Measurements from ENCODE around the gene C11orf91.
"Not testable (repeated sequence)": the region's sequence is repeated elsewhere in the genome, so short reads cannot be mapped to it uniquely, and the experiment has no call there.

Gene C11orf91

DNA sequence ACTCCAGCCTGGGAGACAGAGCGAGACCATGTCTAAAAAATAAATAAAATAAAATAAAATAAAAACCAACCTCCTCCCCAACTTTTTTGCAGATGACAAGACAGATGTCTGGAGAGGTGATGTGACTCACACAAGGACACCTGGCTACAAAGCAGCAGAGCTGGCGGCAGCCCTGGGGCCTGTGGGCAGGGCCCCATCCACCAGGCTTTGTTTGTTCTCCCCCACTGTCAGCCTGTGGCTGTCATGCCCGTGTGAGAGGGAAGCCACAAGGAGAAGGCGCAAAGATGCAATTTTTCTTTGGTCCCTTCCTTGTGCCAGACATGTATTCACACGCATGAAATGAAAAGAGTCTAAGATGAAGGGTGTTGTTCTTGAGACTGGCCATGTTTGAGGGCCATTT, 19.0 kb upstream of the C11orf91 start:
- H3K4me1 ChIP-seq (ENCODE audit: insufficient read depth, low read length), result peaks cover 4% of the 10 kb centered on the region; the same call in 1 of the 2 replicates

DNA sequence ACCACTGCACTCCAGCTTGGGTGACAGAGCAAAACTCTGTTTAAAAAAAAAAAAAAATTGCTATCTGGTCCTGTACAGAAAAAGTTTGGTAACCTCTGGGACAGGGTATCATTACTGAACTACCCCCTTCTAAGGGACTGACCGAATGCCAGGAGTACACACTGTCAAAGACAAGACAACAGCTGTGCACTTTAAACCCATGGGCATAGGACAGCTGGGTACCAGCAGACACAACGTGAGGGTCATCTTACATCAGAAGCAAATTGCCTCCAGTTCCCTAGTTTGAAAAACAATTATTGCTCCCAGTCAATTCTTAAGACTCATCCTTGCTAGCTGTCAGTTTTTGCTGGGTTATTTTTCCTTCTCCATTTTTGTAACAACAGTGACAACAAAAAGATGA, 17.8 kb upstream of the C11orf91 start:
- 92% methylated on average over 2 of the region's 2 CpGs for WGBS
- Histone ChIP-seq H3K4me3 (ENCODE audit: low read length) (no peak overlapping the region), H3K36me3 (ENCODE audit: insufficient read depth, low read length) (peaks cover 65% of the 10 kb centered on the region), H3K27ac (ENCODE audit: low read depth, low read length) (no peak overlapping the region), H3K9me3 (ENCODE audit: insufficient read depth, low read depth, low read length) (no peaks in the 10 kb centered on the region), H3K27me3 (ENCODE audit: insufficient read depth, low read length) (no peaks in the 10 kb centered on the region), H3K4me1 (ENCODE audit: insufficient read depth, low read length) (no peaks in the 10 kb centered on the region; the same call in 1 of the 2 replicates), H3K9ac (ENCODE audit: low read depth, low read length) (no peak overlapping the region)

More for the DNA sequence above, 19.0 kb upstream of the C11orf91 start:
- Histone ChIP-seq H3K4me3 (ENCODE audit: low read length) (no peak overlapping the region), H3K27me3 (ENCODE audit: insufficient read depth, low read length) (no peaks in the 10 kb centered on the region), H3K36me3 (ENCODE audit: insufficient read depth, low read length) (peaks cover 55% of the 10 kb centered on the region), H3K9ac (ENCODE audit: low read depth, low read length) (no peak overlapping the region), H3K27ac (ENCODE audit: low read depth, low read length) (no peak overlapping the region), H3K9me3 (ENCODE audit: insufficient read depth, low read depth, low read length) (no peaks in the 10 kb centered on the region)
- WGBS, result 93% methylated on average over 4 of the region's 5 CpGs

- no peak overlapping the region for H3K9ac ChIP-seq (ENCODE audit: low read depth, low read length)
- WGBS, result 91% methylated on average over 2 of the region's 2 CpGs
- H3K36me3 ChIP-seq (ENCODE audit: insufficient read depth, low read length), result peaks cover 63% of the 10 kb centered on the region
- H3K9me3 ChIP-seq (ENCODE audit: insufficient read depth, low read depth, low read length), result no peaks in the 10 kb centered on the region
- no peaks in the 10 kb centered on the region for H3K4me1 ChIP-seq (ENCODE audit: insufficient read depth, low read length)
- no peaks in the 10 kb centered on the region for H3K27me3 ChIP-seq (ENCODE audit: insufficient read depth, low read length)
- no peak overlapping the region for H3K27ac ChIP-seq (ENCODE audit: low read depth, low read length)
- H3K4me3 ChIP-seq (ENCODE audit: low read length), result no peak overlapping the region
These were observed 15.6 kb upstream of the C11orf91 start for GRCh38 chr11:33716243-33716642.

DNA sequence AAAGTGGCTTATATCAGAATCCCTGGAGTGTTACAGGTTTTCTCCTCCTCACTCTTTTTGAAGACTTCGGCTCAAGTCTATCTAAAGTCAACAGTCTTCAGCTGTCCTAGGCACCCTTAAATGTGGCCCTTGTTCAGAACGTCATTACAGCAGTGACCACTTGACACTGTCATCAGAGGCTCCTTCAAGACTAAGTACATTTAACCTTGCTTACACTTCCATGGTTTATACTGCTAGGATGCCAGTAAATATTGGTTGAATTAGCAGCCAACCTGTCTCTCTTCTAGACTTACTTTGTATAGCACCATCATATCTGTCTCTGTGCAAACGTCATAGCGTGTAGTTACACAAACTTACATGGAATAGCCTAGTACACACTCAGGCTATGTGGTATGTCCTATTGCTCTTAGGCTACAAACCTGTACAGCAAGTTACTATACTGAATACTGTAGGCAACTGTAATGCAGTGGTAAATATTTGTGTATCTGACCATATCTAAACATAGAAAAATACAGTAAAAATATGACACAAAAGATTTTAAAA, 13.3 kb upstream of the C11orf91 start:
- Histone ChIP-seq H3K27ac (ENCODE audit: low read depth, low read length) (no peak overlapping the region), H3K36me3 (ENCODE audit: insufficient read depth, low read length) (peaks cover 65% of the 10 kb centered on the region), H3K27me3 (ENCODE audit: insufficient read depth, low read length) (no peaks in the 10 kb centered on the region), H3K9me3 (ENCODE audit: insufficient read depth, low read depth, low read length) (no peaks in the 10 kb centered on the region), H3K4me3 (ENCODE audit: low read length) (no peak overlapping the region), H3K4me1 (ENCODE audit: insufficient read depth, low read length) (no peaks in the 10 kb centered on the region), H3K9ac (ENCODE audit: low read depth, low read length) (no peak overlapping the region)
- 92% methylated on average over 4 of the region's 4 CpGs for WGBS

DNA sequence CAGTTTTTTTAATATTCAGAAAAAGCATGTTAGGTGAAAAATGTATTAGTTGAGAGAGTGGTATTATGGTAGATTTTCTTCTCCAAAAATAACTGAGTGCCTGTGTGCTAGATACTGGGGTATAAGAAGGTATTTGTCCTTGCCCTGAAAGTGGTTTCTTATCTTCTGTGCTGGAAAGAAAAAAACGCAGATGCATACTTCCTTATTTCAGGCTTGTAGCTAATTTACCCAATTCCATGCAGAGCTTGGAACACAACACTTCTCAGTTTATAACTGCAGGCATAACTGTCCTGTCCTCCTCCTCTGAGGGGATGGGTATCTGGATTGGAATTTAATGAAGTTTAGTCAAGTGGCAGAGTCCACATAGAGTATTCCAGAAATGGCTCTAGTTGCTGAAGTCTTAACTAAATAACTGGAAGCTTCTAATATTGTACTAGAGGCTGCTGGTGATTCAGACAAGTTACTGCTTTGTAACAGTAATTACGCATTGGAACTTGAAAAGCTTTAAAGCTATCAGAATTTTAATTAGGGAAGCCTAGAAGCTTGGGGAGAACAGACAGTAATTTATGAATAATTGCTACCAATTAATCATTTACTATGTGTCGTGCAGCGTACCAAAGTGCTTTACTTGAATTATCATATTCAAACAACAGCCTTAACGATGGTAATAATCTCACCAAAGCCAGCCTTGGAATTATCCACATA, 12.7 kb upstream of the C11orf91 start:
- Histone ChIP-seq H3K36me3 (ENCODE audit: insufficient read depth, low read length) (peaks cover 66% of the 10 kb centered on the region), H3K27ac (ENCODE audit: low read depth, low read length) (no peak overlapping the region), H3K4me3 (ENCODE audit: low read length) (no peak overlapping the region), H3K9me3 (ENCODE audit: insufficient read depth, low read depth, low read length) (no peaks in the 10 kb centered on the region), H3K9ac (ENCODE audit: low read depth, low read length) (no peak overlapping the region), H3K4me1 (ENCODE audit: insufficient read depth, low read length) (no peaks in the 10 kb centered on the region), H3K27me3 (ENCODE audit: insufficient read depth, low read length) (no peaks in the 10 kb centered on the region)
- 97% methylated on average over 5 of the region's 5 CpGs for WGBS

DNA sequence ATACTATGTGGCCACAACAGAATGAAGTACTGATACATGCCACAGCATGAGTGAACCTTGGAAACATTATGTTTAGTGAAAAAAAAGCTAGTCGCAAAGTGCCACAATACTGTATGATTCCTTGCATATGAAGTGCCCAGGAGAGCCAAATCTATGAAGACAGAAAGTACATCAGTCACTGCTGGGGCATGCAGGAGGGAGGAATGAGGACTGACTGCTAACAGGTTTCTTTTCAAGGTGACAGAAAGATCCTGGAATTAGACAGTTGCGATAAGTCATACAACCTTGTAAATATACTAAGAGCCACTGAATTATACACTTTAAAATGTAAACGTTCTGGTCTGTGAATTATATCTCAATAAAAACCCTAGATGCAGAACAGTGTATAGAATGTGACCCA, 11.8 kb upstream of the C11orf91 start:
- Histone ChIP-seq H3K9me3 (ENCODE audit: insufficient read depth, low read depth, low read length) (no peaks in the 10 kb centered on the region), H3K27me3 (ENCODE audit: insufficient read depth, low read length) (no peaks in the 10 kb centered on the region), H3K4me3 (ENCODE audit: low read length) (no peak overlapping the region), H3K27ac (ENCODE audit: low read depth, low read length) (no peak overlapping the region), H3K9ac (ENCODE audit: low read depth, low read length) (no peak overlapping the region), H3K36me3 (ENCODE audit: insufficient read depth, low read length) (peaks cover 61% of the 10 kb centered on the region), H3K4me1 (ENCODE audit: insufficient read depth, low read length) (no peaks in the 10 kb centered on the region)
- WGBS, result over 99% methylated on average over 3 of the region's 3 CpGs

DNA sequence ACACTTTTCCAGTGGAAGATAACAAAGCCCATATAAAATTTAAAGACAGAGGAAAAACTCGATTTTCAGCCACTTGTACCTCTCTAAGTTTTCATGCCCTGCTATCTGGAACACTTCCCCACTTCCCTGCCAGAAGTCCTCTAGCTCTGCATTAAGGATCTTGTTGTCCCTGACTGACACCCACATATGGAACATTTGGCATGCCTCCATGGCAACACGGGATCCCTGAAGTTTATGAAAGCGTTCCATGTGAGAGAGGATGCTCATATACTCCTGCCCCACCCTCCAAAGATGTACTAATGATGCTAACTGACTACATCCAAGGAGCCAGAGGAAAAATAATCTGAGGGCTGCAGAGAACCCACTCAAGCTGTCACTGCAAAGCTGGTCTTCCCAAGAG, 8.8 kb upstream of the C11orf91 start:
- Histone ChIP-seq H3K27ac (ENCODE audit: low read depth, low read length) (no peak overlapping the region), H3K9ac (ENCODE audit: low read depth, low read length) (no peak overlapping the region), H3K4me3 (ENCODE audit: low read length) (no peak overlapping the region), H3K36me3 (ENCODE audit: insufficient read depth, low read length) (peaks cover 39% of the 10 kb centered on the region), H3K9me3 (ENCODE audit: insufficient read depth, low read depth, low read length) (no peaks in the 10 kb centered on the region), H3K4me1 (ENCODE audit: insufficient read depth, low read length) (peaks cover 6% of the 10 kb centered on the region; the same call in 1 of the 2 replicates), H3K27me3 (ENCODE audit: insufficient read depth, low read length) (no peaks in the 10 kb centered on the region)
- 86% methylated on average over 3 of the region's 3 CpGs for WGBS

GRCh38 chr11:33708985-33709384, 8.4 kb upstream of the C11orf91 start:
- 93% methylated on average over 1 of the region's 1 CpG for WGBS
- Histone ChIP-seq H3K4me3 (ENCODE audit: low read length) (no peak overlapping the region), H3K27me3 (ENCODE audit: insufficient read depth, low read length) (no peaks in the 10 kb centered on the region), H3K4me1 (ENCODE audit: insufficient read depth, low read length) (peaks cover 7% of the 10 kb centered on the region; the same call in 1 of the 2 replicates), H3K9me3 (ENCODE audit: insufficient read depth, low read depth, low read length) (no peaks in the 10 kb centered on the region), H3K9ac (ENCODE audit: low read depth, low read length) (no peak overlapping the region), H3K27ac (ENCODE audit: low read depth, low read length) (no peak overlapping the region), H3K36me3 (ENCODE audit: insufficient read depth, low read length) (peaks cover 34% of the 10 kb centered on the region)

- not testable (repeated sequence) for H3K27ac ChIP-seq (ENCODE audit: low read depth, low read length); H3K4me3 ChIP-seq (ENCODE audit: low read length); H3K9me3 ChIP-seq (ENCODE audit: insufficient read depth, low read depth, low read length); H3K4me1 ChIP-seq (ENCODE audit: insufficient read depth, low read length); H3K27me3 ChIP-seq (ENCODE audit: insufficient read depth, low read length); H3K9ac ChIP-seq (ENCODE audit: low read depth, low read length)
- H3K36me3 ChIP-seq (ENCODE audit: insufficient read depth, low read length), result peaks cover 24% of the 10 kb centered on the region
- no CpG with 5 or more reads among the region's 2 CpGs for WGBS
These were observed 7.2 kb upstream of the C11orf91 start for GRCh38 chr11:33707831-33708230.

DNA sequence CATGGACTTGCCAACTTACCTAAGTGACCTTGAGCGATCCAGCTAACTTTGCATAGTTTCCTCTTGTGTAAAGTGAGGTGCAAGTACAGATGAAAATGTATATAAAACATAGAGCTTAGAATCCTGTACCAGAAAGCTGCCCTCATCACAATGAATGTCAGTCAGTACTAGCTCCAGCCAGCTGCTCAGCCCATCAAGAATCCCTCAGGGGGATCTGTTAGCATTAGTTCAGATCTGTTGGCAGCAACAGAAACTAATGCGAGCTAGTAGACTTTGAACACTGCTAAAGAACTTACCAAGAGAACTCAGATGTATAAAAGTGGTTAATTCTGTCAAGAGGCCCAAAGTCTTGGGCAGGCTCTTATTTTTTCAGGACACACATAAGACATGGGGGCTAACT, 6.3 kb upstream of the C11orf91 start:
- Histone ChIP-seq H3K4me1 (ENCODE audit: insufficient read depth, low read length) (peaks cover 7% of the 10 kb centered on the region; the same call in 1 of the 2 replicates), H3K27me3 (ENCODE audit: insufficient read depth, low read length) (no peaks in the 10 kb centered on the region)

GRCh38 chr11:33706546-33706945, 5.9 kb upstream of the C11orf91 start:
- H3K9me3 ChIP-seq (ENCODE audit: insufficient read depth, low read depth, low read length), result no peaks in the 10 kb centered on the region
- H3K27me3 ChIP-seq (ENCODE audit: insufficient read depth, low read length), result no peaks in the 10 kb centered on the region
- WGBS, result 86% methylated on average over 2 of the region's 2 CpGs
- peaks cover 8% of the 10 kb centered on the region; the same call in 1 of the 2 replicates for H3K4me1 ChIP-seq (ENCODE audit: insufficient read depth, low read length)
- no peak overlapping the region for H3K9ac ChIP-seq (ENCODE audit: low read depth, low read length)
- H3K4me3 ChIP-seq (ENCODE audit: low read length), result no peak overlapping the region
- peaks cover 21% of the 10 kb centered on the region for H3K36me3 ChIP-seq (ENCODE audit: insufficient read depth, low read length)
- H3K27ac ChIP-seq (ENCODE audit: low read depth, low read length), result no peak overlapping the region

More for the DNA sequence above, 6.3 kb upstream of the C11orf91 start:
- Histone ChIP-seq H3K9ac (ENCODE audit: low read depth, low read length) (no peak overlapping the region), H3K4me3 (ENCODE audit: low read length) (no peak overlapping the region), H3K27ac (ENCODE audit: low read depth, low read length) (no peak overlapping the region), H3K9me3 (ENCODE audit: insufficient read depth, low read depth, low read length) (no peaks in the 10 kb centered on the region), H3K36me3 (ENCODE audit: insufficient read depth, low read length) (peaks cover 21% of the 10 kb centered on the region)
- 96% methylated on average over 2 of the region's 2 CpGs for WGBS
